Nucleus accumbens (tissue), 56 donors: Measurements from ENCODE around the gene GATA2.

Experiments
- DNase-seq, 56 donors: peaks; one replicate each; lab custom pipeline; 2025; lab: John Stamatoyannopoulos, UW

Gene GATA2

GRCh38 chr3:128478576-128479506, 14.2 kb downstream of the GATA2 start:
- DNase-seq = no peak

- DNase-seq = no peak
Measured at GRCh38 chr3:128476659-128477058, 16.3 kb downstream of the GATA2 start.

DNA sequence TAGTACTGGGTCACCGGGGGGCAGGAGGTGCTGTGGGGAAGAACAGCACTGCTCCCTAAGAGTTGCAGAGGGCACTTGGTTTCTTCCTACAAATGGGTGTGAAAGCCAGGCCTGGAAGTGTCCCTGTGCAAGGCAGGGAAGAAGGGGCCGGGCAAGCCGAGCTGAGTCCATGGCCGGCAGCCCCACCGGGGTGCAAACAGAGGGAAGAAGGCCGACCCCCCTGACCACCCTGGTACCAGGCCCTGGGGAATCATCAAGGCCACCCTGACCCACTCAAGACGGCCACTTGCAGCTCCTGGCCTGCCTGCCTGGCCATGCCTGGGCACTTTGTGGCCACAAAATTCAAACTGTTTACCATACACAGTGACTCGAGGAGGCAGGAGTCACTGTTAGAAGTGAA, 17.6 kb downstream of the GATA2 start:
- no peak for DNase-seq

GRCh38 chr3:128473737-128474136, 19.3 kb downstream of the GATA2 start:
- DNase-seq = no peak

- no peak for DNase-seq
Measured at GRCh38 chr3:128473180-128473519, 19.9 kb downstream of the GATA2 start.

DNA sequence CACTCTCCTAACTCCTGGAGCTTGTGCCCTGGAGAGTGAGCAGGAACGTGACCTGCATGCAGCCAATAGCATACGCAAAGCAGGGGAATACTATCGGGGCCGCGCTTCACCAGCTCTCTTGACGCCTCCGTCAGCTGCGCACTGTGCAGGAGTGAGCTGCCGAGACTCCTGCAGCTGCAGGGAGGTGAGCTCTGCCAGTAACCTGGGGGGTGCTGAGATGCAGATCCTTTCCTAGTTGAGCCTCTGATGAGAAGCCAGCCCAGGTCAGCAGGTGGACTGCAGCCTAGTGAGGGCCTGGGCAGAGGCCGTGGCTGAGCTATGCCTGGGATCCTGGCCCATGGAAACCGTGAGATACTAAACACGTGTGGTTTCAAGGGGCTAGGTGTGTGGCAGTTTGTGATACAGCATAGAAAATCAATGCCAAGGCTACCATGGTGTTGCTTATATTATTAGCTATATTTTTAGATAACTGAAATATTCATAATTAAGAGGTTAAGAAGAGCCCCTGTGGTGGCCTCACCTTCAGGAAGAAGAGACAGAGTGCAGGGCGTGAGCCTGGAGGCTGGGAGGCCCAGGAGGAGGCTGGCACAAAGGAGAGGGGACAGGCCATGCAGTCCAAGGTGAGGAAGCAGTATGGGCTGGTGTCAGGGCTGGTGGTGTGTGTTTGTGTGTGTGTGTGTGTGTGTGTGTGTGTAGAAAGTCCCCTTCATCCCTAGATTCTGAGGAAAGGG, 20.4 kb downstream of the GATA2 start:
- no peak for DNase-seq

GRCh38 chr3:128471720-128472119, 21.3 kb downstream of the GATA2 start:
- no peak for DNase-seq

DNA sequence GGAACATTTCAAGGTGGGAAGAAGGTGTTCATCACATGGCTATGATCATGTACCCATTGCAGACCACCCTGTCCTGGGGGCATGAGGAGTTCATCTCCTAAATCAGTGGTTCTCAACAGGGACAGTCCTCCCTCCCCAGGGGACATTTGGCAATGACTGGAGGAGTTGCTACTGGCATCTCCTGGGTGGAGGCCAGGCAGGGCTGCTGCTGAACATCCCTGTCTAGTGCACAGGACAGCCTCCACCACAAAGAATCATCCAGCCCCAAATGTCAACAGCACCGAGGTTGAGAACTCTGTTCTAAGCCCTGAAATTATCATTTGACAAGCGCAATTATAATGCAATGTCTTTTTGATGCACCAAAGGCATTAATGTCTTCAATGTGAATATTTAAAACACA, 21.9 kb downstream of the GATA2 start:
- DNase-seq = no peak

DNA sequence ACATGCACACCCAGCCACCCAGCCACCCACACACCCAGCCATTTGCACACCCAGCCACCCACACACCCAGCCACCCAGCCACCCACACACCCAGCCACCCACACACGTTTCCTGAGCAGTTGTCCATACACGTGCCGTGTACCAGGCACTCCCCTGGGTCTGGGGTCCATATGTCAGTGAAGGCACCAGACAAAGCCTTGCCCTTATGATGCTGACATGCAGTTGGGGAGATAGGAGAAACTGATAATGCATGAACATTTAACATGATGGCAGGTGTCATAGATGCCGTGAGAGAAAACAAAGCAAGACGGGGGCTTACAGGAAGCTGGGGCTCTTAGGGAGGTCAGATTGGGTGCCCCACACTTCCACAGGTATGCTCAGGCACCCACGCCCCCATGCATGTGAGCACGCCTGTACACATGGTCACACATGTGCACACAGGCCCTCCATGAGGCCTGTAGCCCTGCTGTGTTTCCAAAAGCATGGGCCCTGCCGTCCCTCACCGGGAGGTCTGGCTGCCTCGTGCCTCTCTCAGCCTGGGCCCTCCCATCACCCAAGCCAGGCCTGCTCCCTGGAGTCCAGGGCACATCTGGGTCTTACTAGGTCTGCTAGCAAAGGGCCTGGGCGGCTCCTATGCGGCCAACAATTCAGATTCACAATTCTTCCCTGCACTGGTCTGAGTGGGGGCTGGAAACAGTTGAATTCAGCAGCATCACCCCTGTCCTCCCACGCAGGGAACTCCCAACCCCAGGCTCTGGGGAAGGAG, 22.7 kb downstream of the GATA2 start:
- no peak for DNase-seq

- no peak for DNase-seq
Measured at GRCh38 chr3:128469556-128469955, 23.4 kb downstream of the GATA2 start.

GRCh38 chr3:128468791-128469527, 24.0 kb downstream of the GATA2 start:
- DNase-seq = no peak

GRCh38 chr3:128468285-128468790, 24.7 kb downstream of the GATA2 start:
- no peak for DNase-seq

DNA sequence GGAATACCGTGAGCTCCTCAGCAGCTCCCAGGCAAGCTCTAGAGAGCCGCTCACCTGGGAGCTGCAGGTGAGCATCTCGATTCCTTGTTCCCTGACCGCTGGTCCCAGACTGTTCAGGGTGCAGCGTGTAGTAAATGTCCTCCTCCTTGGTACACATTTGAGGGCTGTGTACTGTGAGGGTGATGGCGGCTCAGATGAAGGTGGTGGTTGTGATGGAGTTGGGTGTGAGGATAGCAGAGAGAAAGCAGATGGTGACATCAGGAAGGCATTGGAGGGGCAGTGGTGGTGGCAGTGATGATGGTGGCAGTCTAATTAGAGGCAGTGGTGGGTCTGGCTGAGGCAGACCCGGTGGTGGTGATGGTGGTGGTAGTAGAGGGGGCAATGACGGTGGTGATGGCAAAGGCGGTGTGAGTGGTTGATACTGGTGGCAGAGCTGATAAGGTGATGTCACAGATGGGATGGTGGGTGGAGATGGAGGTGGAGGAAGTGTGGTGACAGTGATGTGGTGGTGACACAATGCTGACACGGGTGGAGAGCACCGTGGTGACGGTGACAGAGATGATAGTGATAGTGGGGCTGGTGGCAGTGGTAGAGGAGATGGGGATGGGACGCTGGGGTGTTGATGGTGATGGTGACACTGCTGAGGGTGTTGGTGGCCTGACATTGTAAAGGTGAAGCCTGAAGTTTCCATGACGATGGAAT, 26.0 kb downstream of the GATA2 start, which contains the start of gene DNAJB8:
DNAJB8 (minus strand) TSS at position 51 of the 702 bp plus-strand sequence. CDS start 3,645 bp downstream, outside the sequence.
- no peak for DNase-seq

DNA sequence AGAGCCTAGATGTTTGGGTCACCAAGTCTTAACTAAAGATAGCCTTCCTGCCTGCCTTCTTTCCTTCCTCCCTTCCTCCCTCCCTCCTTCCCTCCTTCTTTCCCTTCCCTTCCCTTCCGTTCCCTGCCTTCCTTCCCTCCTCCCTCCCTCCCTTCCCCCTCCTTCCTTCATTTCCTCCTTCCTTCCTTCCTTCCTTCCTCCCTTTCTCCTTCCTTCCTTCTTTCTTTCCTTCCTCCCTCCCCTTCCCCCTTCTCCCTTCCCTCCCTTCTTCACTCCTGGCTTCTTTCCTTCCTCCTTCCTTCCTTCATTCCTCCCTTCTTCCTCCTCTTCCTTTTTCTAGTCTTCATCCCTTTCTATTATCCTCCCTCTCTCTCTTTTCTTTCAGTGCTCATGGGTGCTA, 28.3 kb downstream of the GATA2 start:
- no peak for DNase-seq

- DNase-seq = no peak
Measured at GRCh38 chr3:128464188-128464587, 28.8 kb downstream of the GATA2 start.

- DNase-seq = no peak
Measured at GRCh38 chr3:128463771-128464170, 29.2 kb downstream of the GATA2 start.

GRCh38 chr3:128463354-128463753, 29.6 kb downstream of the GATA2 start:
- no peak for DNase-seq

DNA sequence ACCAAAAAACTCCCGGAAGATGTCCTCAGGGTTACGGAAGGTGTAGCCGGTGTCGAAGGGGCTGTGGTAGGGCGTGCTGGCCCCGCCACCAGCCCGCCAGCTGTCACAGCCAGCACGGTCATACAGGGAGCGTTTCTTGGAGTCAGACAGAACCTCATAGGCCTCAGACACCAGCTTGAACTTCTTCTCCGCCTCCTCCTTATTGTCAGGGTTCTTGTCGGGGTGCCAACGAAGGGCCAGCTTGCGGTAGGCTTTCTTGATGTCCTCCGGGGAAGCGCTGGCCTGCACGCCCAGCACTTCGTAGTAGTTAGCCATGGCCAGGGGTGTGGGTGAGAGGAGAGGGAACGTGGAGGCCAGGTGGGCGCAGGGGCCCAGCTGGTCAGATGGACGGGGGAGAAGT, 30.1 kb downstream of the GATA2 start:
- no peak for DNase-seq

- no peak for DNase-seq
Measured at GRCh38 chr3:128462341-128462910, 30.6 kb downstream of the GATA2 start.
